Subcutaneous adipose tissue (tissue), 4 donors: Measurements from ENCODE around the gene KCNJ14. TPM values are rescaled to one million over a fixed set of nuclear protein-coding genes. Genes with fewer than 3 reads are reported as not detected.

Experiments used
- total RNA-seq, 4 donors: library from RNA; depleted of rRNA; stranded (reverse); fragments of >200 nt; gene quantifications; one replicate each; pipeline ENCODE4 v1.1.0, GENCODE V29; 2016
- TF ChIP-seq, protein P1 (sequence below): fragments of 450-650 bp; IDR thresholded peaks from one replicate; pipeline ENCODE4 v1.5.1; 2016; ENCODE audit warnings: low read depth, mild to moderate bottlenecking, control low read depth, antibody characterized with exemption, moderate library complexity

Gene KCNJ14
- total RNA-seq, 4 donors from 2014 or later = 0.57 to 1.0 (median 0.74) TPM

DNA sequence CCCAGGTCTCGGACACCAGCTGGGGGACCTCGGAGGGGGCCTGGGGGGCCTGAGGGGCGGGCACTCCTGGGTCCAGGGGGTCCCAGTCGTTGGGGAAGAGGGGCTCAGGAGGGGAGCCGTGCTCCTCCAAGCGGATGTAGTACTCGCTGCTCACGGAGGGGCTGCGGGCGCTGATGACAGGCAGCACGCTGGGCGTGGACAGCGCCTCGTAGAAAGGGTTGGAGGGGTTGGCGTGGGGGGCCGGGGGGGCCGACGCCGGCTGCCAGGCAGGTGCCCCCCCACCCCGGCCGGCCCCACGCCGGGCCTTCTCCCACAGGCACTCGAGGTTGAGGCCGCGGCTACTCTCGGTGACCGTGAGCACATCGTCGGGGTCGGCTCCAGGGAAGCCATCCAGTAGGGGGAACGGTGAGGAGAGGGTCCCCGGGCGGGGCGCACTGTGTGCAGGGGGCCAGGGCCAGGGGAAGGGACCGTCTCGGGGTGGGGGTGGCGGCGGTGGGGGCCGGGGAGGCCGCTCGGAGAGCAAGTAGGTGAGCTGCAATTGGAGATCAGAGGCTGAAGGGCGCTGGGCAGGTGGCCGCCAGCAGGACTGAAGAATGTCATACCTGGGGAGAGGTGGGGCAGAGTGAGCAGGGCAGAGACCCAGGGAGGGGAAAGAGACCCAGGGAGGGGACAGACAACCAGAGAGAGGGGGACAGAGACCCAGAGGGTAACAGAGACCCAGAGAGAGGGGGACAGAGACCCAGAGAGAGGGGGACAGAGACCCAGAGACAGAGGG is 44.1 kb downstream of the KCNJ14 start:
- TF ChIP-seq, protein P1, sequence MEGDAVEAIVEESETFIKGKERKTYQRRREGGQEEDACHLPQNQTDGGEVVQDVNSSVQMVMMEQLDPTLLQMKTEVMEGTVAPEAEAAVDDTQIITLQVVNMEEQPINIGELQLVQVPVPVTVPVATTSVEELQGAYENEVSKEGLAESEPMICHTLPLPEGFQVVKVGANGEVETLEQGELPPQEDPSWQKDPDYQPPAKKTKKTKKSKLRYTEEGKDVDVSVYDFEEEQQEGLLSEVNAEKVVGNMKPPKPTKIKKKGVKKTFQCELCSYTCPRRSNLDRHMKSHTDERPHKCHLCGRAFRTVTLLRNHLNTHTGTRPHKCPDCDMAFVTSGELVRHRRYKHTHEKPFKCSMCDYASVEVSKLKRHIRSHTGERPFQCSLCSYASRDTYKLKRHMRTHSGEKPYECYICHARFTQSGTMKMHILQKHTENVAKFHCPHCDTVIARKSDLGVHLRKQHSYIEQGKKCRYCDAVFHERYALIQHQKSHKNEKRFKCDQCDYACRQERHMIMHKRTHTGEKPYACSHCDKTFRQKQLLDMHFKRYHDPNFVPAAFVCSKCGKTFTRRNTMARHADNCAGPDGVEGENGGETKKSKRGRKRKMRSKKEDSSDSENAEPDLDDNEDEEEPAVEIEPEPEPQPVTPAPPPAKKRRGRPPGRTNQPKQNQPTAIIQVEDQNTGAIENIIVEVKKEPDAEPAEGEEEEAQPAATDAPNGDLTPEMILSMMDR = no peak

GRCh38 chr19:48500830-48501493 is 45.6 kb downstream of the KCNJ14 start:
- TF ChIP-seq, protein P1 = no peak

DNA sequence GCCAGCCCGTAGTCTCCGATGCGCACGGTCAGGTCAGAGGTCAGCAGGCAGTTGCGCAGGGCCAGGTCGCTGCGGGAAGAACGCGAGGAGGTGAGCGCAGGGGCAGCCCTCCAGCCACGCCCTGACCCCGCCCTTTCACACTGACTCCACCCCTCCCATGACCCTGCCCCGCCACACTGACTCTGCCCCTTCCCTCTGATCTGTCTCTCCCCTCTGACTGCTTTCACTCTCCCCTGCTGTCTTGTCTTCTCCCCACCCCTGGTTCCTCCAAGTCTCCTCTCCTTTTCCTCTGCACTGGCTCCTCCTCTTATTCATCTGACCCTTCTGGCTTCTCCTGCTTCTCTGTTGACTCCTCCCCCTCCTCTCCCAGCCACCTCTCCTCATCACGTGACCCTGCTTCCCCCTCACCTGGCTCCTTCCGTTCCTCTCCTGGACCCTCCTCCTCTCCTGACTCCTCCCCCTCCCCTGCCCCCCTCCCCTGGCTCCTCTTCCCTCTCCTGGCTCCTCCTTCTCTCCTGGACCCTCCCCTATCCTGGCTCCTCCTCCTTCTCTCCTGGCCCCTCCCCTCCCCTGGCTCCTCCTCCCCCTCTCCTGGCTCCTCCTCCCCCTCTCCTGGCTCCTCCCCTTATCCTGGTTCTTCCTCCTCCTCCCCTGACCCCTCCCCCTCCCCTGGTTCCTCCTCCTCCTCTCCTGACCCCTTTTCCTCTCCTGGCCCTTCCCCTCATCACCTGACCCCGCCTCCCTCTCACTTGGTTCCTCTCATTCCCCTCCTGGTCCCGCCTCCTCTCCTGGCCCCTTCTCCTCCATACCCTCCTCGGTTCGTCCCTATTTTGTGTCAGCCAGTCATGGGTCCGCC is 46.3 kb downstream of the KCNJ14 start:
- TF ChIP-seq, protein P1 = no peak

GRCh38 chr19:48502350-48503018 is 47.1 kb downstream of the KCNJ14 start:
- TF ChIP-seq, protein P1 = no peak

- TF ChIP-seq, protein P1 = no peak
Measured at GRCh38 chr19:48506138-48506733, 50.9 kb downstream of the KCNJ14 start.

- TF ChIP-seq, protein P1 = no peak
Measured at GRCh38 chr19:48507911-48508439, 52.6 kb downstream of the KCNJ14 start.
